BE2C (cell line): ENCODE results near the gene METRN.
A peak's percentile ranks its signal among the peaks of the same experiment; 100 is the strongest.

Source experiments
- DNase-seq: peaks from one replicate; pipeline ENCODE4 v3.0.0-alpha.2; 2020
- H3K27me3 ChIP-seq: fragments of 250-450 bp; sonication (Bioruptor Pico); 2 replicates; pipeline ENCODE4 v1.5.1; 2020; ENCODE audit warnings: mild to moderate bottlenecking
- H3K36me3 ChIP-seq: fragments of 250-450 bp; sonication (Bioruptor Pico); 2 replicates; pipeline ENCODE4 v1.5.1; 2020; ENCODE audit warnings: mild to moderate bottlenecking
- H3K4me1 ChIP-seq: fragments of 250-450 bp; sonication (Bioruptor Pico); 2 replicates; pipeline ENCODE4 v1.5.1; 2020
- H3K4me3 ChIP-seq: 2 replicates; pipeline ENCODE4 v1.5.1; 2011; ENCODE audit warnings: low read depth, low read length
- H3K9me3 ChIP-seq: fragments of 250-450 bp; sonication (Bioruptor Pico); 2 replicates; pipeline ENCODE4 v1.5.1; 2020
- TF ChIP-seq, protein P1 (sequence below): IDR thresholded peaks from 2 replicates; pipeline ENCODE4 v1.5.1; 2012; ENCODE audit warnings: mild to moderate bottlenecking, low read depth, low read length

The METRN gene

DNA sequence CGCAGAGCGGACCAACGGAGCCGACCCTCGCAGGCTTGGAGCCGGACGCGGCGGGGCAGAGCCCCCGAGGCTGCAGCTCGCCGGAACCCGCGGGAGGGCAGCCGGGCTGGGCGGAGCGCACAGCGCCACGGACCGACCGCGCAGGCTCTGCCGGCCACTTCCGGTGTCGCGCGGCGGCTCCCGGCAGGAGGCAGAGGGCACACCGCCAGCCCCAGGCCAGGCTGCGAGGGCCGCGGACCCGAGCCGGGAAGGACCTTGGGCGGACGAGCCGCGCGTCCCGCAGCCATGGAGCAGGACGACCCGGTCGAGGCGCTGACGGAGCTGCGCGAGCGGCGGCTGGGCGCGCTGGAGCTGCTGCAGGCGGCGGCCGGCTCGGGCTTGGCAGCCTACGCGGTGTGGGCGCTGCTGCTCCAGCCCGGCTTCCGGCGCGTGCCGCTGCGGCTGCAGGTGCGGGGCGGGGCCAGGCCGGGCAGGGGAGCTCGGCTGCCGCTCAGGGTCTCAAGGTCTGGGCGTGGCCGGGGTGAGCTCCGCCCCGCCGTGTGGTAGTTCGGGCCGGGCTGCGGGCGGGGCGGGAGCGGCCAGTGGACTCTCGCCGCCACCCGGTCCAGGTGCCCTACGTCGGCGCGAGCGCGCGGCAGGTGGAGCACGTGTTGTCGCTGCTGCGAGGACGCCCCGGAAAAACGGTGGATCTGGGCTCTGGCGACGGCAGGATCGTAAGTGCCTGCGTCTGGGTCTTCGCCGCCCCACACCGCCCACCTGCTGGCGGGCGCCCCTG, 6.3 kb downstream of the METRN start, which contains the start of gene ANTKMT:
Gene ANTKMT (plus strand): TSS at position 157 of the 775 bp plus-strand sequence. CDS start 129 bp downstream, at position 286.
- H3K27me3 ChIP-seq: no peaks in the 10 kb centered on the region
- H3K4me1 ChIP-seq: peaks cover 20% of the 10 kb centered on the region
- no peaks in the 10 kb centered on the region for H3K9me3 ChIP-seq
- DNase-seq: peak; percentile 93
- peak within 1 kb of the TSS; percentile 79 for H3K4me3 ChIP-seq
- TF ChIP-seq, protein P1, sequence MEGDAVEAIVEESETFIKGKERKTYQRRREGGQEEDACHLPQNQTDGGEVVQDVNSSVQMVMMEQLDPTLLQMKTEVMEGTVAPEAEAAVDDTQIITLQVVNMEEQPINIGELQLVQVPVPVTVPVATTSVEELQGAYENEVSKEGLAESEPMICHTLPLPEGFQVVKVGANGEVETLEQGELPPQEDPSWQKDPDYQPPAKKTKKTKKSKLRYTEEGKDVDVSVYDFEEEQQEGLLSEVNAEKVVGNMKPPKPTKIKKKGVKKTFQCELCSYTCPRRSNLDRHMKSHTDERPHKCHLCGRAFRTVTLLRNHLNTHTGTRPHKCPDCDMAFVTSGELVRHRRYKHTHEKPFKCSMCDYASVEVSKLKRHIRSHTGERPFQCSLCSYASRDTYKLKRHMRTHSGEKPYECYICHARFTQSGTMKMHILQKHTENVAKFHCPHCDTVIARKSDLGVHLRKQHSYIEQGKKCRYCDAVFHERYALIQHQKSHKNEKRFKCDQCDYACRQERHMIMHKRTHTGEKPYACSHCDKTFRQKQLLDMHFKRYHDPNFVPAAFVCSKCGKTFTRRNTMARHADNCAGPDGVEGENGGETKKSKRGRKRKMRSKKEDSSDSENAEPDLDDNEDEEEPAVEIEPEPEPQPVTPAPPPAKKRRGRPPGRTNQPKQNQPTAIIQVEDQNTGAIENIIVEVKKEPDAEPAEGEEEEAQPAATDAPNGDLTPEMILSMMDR: no peak
- H3K36me3 ChIP-seq: peaks cover 23% of the 10 kb centered on the region

DNA sequence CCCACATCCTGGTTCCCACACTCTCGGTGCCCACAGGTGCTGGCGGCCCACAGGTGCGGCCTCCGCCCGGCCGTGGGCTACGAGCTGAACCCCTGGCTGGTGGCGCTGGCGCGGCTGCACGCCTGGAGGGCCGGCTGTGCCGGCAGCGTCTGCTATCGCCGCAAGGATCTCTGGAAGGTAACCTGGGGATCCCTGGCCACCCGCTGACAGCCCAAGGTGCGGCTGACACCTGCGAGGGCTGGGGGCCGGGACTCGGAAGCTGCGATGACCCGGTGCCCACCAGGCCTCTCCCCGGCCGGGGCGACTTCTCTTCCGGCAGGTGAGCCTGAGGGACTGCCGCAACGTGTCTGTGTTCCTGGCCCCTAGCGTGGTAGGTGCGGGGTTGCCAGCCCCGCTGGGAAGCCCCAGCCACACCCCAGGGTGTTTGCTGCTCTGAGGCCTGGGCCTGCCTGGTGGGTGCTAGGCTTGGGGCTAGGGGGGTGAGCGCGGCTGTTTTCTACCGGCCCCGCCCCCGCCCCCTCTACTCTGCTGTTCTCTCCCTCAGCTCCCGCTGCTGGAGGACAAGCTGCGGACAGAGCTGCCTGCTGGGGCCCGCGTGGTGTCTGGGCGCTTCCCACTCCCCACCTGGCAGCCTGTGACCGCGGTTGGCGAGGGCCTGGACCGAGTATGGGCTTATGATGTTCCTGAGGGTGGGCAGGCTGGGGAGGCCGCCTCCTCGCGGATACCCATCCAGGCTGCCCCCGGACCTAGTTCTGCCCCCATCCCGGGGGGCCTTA, 7.0 kb downstream of the METRN start:
- DNase-seq: no peak
- TF ChIP-seq, protein P1: no peak
- Histone ChIP-seq H3K36me3 (peaks cover 19% of the 10 kb centered on the region; the same call in 1 of the 2 replicates), H3K27me3 (no peaks in the 10 kb centered on the region), H3K4me3 (peak overlapping the region; percentile 79), H3K9me3 (no peaks in the 10 kb centered on the region), H3K4me1 (peaks cover 18% of the 10 kb centered on the region)

DNA sequence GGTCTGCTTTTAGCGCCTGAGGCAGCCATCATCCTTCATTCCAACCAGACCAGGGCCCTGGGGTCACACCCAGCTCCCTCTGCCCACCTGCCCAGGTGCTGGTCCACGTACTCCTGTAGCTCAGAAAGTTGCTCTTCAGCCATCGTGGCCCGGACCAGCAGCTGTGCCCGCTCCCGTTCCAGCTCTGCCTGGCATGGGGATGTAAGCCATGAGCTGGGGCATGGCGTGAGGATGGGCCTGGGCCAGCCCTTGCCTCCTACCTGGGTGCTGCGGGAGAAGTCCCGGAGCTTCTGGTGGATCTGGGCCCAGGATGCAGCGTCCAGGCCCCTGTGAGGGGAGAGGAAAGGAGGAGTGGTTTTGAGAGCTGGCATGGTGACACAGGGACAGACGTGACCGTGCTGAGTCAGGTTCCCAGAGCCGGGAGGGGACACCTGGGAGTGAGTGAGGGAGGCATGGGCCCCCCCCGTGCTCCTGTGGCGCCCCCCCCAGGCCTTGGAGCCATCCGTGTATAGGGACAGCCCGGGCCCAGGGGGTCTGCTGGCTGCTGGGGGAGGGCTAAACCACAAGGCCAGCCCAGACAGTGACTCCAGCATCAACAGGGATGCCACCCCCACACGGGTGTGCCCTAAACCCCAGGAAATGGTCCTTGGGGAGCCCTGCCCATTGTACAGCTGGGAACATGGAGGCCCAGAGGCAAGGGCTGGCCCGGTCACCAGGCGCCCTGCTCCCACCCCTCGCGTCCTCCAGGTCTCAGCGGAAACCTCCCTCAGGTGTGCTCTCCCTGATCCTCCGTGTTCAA, 8.1 kb downstream of the METRN start:
- no peak for DNase-seq
- Histone ChIP-seq H3K27me3 (no peaks in the 10 kb centered on the region), H3K4me3 (no peak overlapping the region), H3K36me3 (peaks cover 18% of the 10 kb centered on the region; the same call in 1 of the 2 replicates), H3K4me1 (peaks cover 17% of the 10 kb centered on the region), H3K9me3 (no peaks in the 10 kb centered on the region)
- TF ChIP-seq, protein P1: no peak

DNA sequence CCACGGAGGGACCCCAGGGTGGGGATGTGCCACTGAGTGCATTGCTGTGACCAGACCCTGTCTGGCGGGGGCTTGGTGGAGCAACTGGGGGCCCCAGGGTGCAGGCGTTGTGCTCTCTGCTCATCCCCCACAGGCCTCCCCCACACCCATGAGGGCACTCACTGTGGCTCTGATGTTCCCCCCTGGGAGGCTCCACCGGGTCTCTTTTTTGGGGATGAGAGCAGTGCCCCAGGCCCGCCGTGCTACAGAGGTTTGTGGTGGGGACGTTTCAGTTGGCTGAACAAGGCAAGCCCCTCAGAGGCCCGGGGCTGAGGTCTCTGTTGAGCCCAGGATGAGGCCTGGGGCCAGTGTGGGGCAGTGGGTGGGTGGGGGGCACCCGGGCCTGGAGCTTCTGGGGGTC, 8.8 kb downstream of the METRN start:
- Histone ChIP-seq H3K36me3 (peaks cover 18% of the 10 kb centered on the region; the same call in 1 of the 2 replicates), H3K4me3 (no peak overlapping the region), H3K4me1 (peaks cover 17% of the 10 kb centered on the region), H3K9me3 (no peaks in the 10 kb centered on the region), H3K27me3 (no peaks in the 10 kb centered on the region)
- TF ChIP-seq, protein P1: no peak
- no peak for DNase-seq

DNA sequence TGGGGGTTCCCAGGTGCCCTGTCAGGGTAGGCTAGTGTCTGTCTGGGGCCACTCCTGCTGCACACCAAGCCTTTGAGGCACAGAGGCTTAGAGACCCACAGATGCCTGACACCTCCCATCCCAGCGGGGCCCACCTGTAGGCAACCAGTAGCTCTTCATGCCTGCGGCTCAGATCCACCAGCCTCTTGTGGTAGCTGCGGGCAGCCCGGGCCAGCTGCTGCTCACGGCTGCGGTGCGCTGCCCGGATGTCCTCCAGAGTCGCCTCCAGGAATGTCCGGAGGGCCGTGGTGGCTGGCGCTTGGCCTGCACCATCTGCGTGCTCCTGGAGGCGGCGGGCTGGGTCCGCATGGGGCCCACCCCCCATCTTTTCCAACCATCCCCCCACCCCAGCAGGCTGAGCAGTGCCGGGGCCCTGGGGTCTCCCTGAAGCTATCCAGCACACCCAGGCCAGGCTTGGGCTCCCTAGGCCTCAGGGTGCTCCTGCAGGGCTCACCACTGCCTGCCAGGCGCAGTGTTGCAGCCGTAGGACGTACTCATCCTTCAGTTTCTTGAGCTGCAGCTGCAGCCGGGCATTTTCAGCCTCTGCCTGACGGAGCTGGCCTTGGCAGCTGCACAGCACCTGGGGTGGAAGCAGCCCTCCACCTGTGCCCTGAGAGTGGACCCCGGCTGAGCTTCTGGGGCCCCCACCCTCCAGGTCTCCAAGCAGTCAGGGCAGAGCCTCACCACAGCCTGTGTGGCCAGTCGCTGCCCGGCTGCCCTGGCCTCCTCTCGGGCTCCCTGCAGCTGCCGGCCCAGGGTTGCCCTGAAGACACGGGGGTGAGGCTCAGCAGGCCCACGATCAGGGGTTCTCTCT, 9.5 kb downstream of the METRN start:
- TF ChIP-seq, protein P1: no peak
- Histone ChIP-seq H3K36me3 (peaks cover 22% of the 10 kb centered on the region), H3K4me3 (no peak overlapping the region), H3K4me1 (peaks cover 12% of the 10 kb centered on the region), H3K9me3 (no peaks in the 10 kb centered on the region), H3K27me3 (no peaks in the 10 kb centered on the region)
- no peak for DNase-seq
